GM19025 (cell line): Measurements from ENCODE around the gene ATRAID.
"Not testable (repeated sequence)": the region's sequence is repeated elsewhere in the genome, so short reads cannot be mapped to it uniquely, and the experiment has no call there.

Experiments used
- ATAC-seq: cut with Tn5 transposase; IDR thresholded peaks from one replicate; pipeline ENCODE4 v1.9.1; 2021; ENCODE audit warnings: mild to moderate bottlenecking, low read depth, moderate library complexity; ENCODE audit not compliant: unreplicated experiment

The ATRAID gene, protein sequence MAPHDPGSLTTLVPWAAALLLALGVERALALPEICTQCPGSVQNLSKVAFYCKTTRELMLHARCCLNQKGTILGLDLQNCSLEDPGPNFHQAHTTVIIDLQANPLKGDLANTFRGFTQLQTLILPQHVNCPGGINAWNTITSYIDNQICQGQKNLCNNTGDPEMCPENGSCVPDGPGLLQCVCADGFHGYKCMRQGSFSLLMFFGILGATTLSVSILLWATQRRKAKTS

DNA sequence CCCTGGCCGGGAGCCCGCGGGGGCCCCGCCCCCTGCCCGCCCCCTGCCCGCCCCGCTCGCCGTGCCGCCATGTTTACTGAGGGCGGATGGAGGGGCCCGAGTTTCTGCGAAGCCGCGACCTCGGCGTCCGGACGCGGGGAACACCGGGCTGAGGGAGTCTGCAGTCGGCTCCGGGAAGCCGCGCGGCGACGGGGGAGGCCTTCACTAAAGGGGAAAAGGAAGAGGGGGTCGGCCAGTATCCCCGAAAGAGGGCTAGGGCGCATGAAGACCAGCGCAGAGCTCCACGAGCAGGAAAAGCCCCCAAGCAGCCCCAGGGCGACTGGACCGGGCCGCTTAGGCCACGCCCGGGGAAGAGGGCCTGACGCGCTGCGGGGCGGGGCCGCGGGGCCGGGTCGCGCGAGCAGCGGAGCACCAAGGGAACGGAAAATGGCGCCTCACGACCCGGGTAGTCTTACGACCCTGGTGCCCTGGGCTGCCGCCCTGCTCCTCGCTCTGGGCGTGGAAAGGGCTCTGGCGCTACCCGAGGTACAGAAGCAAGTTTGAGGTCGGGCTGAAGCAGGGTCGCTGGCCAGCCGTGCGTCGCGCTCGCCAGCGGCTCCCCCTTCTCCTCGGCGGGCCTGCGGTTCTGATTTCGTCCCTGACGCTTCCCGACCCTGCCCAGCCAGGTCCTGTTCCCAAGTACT is at the start of gene ATRAID, which contains the start of gene SLC5A6:
Gene ATRAID, plus strand, starts transcription at position 99 of the 683 bp plus-strand sequence. Its CDS starts 328 bp downstream, at position 427.
Gene SLC5A6, minus strand, starts transcription at position 326 of the 683 bp plus-strand sequence. CDS start 4,618 bp downstream, outside the sequence.
- peak; percentile 82 for ATAC-seq

DNA sequence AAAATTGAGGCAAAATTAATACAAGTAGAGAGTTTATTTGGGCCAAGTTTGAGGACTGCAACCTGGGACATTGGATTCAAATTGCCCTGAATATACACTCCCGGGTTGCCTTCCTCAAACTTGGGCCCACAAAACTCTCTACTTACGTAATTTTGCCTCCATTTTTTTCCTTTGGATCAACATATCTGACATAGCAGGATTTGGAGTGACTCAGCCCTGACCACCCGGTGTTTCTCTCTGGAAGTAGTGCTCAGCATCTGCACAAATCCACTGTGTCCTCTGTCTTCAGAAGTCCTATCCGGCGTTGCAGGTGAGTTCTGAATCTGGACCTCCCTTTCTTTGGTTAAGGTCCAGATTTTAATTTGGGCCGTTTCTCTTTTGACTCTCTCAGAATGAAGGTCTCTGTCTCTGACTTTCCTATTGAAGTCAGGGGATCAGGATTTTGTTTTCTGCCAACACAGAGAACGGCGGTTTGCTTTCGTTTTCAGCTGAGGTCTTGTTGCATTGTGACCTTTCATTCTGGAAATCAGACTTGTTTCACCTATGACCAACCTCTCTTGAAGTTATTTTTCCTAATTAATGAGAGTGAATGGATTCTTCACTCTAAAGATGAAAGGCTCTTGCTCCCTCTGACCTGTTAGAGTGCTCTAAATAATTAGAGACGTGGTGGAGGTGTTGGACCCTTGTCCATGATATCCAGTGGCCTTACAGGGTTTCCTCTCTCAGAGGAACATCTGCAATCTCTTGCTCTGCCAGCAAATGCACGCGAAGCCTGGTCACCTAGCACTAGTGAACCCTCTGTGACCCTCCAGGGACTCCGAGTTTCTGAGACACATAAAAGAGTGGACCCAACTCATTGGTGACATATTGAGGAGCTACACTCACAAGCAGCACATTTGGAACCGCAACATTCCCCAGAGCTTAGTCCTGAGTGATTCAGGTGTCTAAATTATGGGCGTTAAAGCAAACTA is 49.4 kb upstream of the ATRAID start:
- no peak for ATAC-seq

DNA sequence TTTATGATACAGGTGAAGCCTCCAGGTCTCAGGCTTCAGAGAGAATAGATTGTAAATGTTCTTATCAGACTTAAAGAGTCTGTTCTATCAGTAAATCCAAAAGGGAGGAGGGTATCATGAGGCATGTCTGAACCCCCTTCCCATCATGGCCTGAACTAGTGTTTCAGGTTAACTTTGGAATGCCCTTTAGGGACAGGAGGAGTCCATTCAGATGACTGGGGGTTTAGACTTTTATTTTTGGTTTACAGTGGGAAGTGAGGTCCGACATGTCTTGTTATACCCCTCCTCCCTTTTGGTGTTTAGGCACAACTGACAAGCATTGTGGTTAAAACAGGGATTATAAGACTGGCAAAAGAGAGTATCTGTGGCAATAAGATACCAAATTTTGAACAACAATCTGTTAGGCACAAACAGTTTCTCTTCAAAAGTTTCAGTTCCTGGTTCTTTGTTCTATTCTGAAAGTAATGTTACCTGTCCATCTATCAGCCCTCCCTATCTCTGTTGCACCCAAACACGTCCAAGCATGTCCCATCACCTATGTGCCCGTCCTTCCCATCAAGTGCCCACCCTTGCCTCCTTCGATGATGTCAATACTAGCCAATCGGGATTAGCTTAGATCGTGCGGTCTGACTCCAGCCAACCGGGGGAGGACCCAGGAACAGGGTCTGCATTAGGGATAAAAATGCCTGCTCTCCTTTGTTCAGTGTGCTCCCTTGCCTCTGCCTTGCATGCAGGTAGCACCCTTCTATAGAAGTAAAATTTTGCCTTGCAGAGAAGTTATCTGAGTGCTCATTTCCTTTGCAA is 46.7 kb upstream of the ATRAID start:
- ATAC-seq = no peak

DNA sequence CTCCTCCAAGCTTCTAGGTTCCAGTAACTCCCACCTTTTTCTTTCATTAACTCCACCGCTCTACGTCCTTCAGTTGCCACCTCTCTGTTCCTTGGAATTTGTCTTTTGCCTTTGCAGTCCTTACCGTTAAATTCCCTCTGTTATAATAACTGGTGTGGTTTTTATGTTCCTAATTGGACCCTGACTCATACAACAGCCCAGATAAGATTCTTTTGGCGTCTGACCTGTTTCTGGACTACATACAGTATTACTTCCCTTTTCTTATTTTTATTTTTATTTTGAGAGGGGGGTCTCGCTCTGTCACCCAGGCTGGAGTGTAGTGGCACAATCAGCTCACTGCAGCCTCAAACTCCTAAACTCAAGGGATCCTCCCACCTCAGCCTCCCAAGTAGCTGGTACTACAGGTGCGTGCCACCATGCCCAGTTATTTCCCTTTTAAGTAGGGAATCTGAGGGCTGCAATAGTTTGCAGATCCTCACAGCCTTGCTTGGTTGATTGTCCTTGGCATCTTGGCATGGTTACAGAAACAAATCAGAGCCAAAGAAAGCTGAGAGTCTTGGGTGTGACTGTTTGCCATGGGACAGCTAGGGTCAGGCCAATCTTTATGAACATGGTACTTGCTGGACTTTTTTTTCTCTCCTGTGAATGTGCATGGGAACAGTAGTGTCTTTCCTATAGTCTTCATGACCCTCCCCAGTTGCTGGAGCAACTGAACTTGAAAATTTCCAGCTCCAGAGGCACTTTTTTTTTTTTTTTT is 41.1 kb upstream of the ATRAID start:
- ATAC-seq = no peak

DNA sequence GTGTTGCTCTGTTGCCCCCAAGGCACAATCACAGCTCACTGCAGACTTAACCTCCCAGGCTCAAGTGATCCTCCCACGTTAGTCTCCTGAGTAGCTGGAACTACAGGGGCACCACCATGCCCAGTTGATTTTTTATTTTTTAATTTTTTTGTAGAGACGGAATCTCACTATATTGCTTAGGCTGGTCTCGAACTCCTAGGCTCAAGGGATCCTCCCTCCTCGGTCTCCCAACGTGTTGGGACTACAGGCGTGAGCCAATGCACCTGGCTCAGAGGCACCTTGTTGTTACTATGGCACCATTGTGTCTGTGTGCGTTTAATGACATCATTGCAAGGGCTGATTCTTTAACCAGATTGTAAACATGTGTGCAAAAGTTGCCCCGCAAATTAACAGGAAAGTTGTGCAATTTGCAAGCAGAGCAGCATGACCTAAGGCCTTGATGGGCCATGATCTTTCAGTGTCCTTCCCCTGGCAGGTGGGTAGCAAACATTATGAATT is 40.4 kb upstream of the ATRAID start:
- ATAC-seq = no peak

DNA sequence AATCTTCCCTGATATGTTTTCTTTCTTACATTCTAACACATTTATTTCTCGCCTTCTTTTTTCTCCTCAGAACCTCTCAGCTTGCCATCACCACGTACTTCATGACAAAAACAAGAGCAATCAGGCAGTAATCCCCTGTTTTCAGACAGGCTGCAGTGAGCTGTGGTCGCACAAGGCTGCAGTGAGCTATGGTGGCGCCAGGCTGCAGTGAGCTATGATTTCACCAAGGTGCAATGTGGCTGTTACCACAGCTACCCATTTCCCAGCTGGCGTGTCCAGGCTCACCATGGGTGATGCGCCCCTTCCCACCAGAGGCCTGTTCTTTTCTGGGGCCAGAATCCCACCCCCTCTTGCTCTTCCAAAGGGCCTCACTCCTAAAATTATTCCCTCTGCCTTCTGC is 37.2 kb upstream of the ATRAID start:
- no peak for ATAC-seq

DNA sequence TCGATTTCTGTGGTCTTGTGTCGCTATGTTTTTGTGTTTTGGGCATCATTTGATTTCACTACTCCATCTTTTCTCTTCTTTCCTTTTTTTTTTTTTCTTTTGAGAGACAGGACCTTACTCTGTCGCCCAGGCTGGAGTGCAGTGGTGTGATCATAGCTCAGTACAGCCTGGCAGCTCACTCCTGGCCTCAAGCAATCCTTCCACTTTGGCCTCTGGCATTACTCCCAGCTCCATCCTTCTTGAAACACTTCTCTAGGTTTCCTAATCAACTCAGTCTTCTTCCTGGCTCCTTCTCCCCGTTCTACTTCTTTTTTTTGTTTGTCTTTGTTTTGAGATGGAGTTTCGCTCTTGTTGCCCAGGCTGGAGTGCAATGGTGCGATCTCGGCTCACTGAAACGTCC is 36.5 kb upstream of the ATRAID start:
- ATAC-seq = no peak

DNA sequence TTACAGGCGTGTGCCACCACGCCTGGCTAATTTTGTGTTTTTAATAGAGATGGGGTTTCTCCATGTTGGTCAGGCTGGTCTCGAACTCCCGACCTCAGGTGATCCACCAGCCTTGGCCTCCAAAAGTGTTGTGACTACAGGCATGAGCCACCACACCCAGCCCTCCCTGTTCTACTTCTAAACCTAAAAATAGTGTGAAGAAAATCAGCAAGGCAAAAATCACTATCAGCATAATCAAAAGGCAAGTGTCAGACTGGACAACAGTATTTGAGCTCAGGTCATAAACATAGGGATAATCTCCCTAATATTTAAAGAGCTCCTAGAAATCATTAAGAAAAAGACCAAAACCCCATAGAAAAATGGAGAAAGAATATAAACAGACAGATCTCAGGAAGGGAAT is 36.1 kb upstream of the ATRAID start:
- ATAC-seq = not testable (repeated sequence)

DNA sequence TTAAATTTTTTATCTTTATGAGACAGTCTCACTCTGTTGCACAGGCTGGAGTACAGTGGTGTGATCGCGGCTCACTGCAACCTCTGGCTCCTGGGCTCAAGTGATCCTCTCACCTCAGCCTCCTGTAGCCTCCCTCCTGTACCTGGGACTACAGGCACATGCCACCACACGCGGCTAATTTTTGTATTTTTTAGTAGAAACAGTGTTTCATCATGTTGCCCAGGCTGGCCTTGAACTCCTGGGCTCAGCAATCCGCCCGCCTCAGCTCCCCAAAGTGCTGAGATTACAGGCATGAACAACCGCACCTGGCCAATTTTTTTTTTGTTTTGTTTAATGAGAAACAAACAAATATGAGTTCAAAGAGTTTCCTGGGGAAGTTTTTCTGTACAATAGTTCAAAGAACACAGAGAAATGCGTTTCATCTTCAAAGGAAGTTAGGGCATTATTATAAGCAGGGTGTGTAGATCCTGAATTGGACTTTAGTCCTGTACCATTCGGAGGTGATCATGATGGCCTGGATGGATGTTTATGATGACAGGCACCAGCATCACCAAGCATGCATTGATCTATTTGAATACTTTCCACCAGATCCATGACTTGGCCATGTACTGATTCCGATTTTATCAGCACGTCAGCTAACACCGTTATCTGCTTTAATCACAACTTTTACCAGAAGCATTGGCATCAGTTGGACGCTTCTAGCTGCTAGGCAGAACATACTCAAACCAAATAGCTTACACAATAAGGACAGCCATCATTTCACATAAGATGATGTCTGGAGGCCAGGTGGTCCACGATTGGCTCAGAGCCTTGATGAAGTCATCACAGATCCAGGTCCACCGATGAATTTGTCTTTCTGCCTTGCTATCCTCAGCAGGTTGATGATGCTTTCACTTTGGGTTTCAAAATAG is 34.1 kb upstream of the ATRAID start:
- ATAC-seq = no peak

DNA sequence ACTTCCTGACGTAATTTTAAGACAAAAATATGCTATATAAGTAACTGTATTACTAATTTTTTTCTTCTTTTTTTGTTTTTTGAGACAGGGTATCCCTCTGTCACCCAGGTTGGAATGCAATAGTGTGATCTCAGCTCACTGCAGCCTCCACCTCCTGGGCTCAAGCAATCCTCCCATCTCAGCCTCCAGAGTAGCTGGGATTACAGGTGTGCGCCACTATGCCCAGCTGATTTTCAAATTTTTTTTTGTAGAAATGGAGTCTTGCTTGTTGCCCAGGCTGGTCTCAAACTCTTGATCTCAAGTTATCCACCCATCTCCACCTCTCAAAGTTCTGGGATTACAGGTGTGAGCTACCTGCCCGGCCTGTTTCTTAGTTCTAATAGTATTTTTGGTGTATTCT is 33.4 kb upstream of the ATRAID start:
- ATAC-seq = no peak

DNA sequence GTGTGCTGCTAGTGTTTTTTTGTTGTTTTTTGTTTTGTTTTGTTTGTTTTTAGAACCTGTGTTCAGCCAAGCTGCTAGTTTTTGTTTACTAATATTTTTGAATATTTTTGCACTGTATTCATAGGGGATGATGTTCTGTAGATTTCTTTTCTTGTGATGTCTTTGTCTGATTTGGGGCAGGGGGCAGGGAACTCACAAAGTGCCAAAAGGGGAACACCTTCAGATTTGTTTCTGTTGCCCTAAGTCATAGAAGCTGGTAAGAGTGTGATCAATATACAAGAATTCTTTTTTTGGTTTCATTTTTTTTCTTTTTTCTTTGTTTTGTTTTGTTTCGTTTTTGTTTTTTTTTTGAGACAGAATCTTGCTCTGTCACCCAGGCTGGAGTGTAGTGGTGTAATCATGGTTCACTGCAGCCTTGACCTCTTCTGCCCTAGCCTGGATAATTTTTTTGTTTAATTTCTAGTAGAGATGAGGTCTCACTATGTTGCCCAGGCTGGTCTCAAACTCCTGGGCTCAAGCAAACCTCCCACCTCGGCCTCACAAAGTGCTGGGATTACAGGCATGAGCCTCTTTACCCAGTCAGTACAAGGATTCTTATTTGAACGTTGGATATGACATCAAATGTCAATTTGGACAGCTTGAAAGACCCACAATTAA is 32.4 kb upstream of the ATRAID start:
- ATAC-seq = no peak

DNA sequence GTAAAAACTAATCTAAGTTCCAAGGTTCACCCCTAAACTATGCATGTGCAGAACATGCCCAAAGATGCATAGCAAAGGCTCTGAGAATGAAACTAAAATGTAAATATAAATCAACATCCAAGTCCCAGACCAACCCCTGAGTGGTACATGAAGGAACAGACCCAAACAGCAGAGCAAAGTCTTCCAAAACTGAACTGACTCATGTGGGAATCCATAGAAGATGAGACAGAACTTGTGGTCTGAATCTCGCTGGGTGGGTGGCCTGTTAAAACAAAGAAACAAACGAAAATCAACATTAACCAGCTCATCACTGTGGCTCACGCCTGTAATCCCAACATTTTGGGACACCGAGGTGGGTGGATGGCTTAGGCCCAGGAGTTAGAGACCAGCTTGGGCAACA is 29.5 kb upstream of the ATRAID start:
- no peak for ATAC-seq

DNA sequence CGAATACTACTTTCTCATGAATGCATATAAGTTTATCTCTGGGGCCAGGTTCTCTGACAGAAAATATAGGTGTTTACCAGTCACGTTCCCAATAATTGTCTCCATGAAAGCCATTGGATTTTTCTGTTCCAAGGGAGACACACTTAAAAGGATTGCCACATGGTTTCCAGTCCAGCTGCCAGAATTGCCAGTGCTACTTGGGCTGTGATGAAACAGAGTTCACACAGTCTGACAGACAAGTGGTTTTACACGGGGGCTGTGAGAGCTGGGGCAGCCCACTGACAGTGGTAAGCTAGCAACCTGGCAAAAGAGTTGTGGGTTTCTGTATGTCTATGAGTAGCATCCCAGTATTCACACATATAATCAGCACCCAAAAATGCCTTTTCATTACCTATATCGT is 27.7 kb upstream of the ATRAID start:
- ATAC-seq = no peak

DNA sequence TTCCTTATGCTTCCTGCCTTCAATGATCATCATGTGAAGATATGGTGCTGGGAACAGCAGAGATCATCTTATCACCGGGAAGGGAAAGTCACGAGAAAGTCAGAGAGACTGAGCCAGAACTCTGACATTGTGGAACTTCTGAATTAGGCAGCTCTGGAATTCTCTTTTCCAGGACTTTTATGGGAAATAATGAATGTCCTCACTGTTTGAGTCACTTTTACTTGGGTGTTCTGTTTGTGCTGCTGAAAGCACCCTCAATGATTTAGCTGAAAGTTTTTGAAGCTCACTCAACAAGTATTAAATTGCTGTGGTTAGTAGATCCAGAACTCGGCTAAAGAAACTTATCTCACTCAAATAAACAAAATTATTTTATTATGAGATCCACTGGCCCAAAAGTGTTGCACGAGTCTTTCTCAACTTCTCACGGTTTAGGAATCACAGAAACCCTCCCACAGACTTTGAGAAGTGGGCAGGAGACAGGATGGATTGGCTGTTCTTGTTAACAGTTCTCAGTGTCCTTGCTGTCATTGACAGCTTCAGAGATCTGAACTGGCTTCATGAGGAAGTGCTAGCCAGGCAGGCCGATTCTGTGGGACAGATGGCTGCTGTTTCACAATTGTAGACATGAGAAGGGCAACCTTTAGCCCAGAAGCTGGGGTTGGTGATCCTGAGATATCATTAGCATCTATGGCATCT is 26.4 kb upstream of the ATRAID start:
- ATAC-seq = no peak

DNA sequence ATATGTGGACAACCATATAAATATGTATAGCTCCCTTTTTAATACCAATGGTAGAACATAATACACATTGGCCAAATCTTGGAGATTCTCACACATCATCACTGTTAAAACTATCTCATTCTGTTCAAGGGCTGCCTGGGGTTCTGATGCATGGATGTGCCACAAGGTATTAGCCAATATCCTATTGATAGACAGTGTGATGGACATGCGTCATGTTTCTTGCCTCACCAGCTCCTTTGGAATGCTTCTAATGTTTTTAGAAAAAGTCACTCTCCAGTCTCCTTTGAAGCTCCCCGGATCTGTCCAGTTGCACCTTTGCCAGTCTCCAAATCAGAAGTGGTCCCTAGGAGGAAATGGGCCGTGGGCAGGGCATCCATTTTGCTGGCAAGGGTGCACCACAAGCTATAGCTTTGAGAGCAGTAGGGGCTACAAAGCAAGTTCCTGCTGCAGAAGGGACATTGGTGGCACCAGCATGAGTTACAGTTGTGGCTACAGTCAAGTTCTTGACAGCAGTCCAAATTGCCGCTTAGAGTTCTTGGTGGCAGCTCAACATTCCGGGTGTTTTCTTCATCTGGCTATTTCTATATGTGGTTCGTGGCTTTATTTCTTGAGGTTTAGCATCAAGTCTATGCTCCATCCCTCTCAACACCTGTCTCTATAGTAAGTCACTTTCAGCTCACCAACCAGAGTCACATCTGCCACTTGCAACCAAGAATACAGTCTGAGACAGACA is 25.1 kb upstream of the ATRAID start:
- ATAC-seq = no peak

DNA sequence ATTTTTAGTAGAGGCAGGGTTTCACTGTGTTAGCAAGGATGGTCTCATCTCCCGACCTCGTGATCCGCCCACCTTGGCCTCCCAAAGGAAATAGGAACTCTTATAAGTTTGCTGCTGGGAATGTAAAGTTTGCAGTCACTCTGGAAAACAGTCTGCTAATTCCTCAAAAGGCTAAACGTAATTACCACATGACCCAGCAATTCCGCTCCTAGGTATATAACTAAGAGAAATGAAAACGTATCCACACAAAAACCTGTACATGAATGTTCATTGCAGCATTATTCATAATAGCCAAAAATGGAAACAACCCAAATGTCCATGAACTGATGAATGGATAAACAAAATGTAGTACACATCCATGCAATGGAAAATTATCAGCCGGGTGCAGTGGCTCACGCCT is 21.9 kb upstream of the ATRAID start:
- ATAC-seq = no peak
